ENCODE results near the gene IL1RN. TPM values are rescaled to one million over a fixed set of nuclear protein-coding genes. Genes with fewer than 3 reads are reported as not detected.

IL1RN gene
- total and polyA plus RNA-seq, 2 of the 13 experiments (the other 11 are each of a cell fraction or from before 2014, with no cell fraction given) = 21.2 to 101 TPM

- TF ChIP-seq ETV6 (CRISPR knock-in tag; conservative IDR thresholded peaks at IDR 0.05) = no peak; the same call in 1 of the 2 replicates
- no peak for TF ChIP-seq FOXP4 (CRISPR knock-in tag; IDR thresholded peaks at IDR 0.05)
- TF ChIP-seq REPIN1 (CRISPR knock-in tag; IDR thresholded peaks at IDR 0.05; ENCODE audit: borderline replicate concordance, low read depth) = no peak
- no peak for TF ChIP-seq CEBPG (CRISPR knock-in tag; IDR thresholded peaks at IDR 0.05)
- TF ChIP-seq SKIL (CRISPR knock-in tag; IDR thresholded peaks at IDR 0.05; ENCODE audit: borderline replicate concordance) = no peak
- TF ChIP-seq MIER3 (CRISPR knock-in tag; IDR thresholded peaks at IDR 0.05; ENCODE audit: borderline replicate concordance) = no peak
- no peak for TF ChIP-seq ZFP62 (CRISPR knock-in tag; IDR thresholded peaks at IDR 0.05)
- TF ChIP-seq NCOR1 (IDR thresholded peaks at IDR 0.05; ENCODE audit: borderline replicate concordance, low read length) = no peak
- no peak for TF ChIP-seq ZNF503 (CRISPR knock-in tag; IDR thresholded peaks at IDR 0.05)
- TF ChIP-seq GLI4 (CRISPR knock-in tag; IDR thresholded peaks at IDR 0.05; ENCODE audit: borderline replicate concordance) = 0 out of 2 replicates have a peak, but pooled peaks have one; percentile 40
- no peak for TF ChIP-seq CREBL2 (CRISPR knock-in tag; IDR thresholded peaks at IDR 0.05; ENCODE audit: borderline replicate concordance)
- TF ChIP-seq ZNF740 (CRISPR knock-in tag; IDR thresholded peaks at IDR 0.05) = no peak
- no peak for TF ChIP-seq ZNF512B (CRISPR knock-in tag; IDR thresholded peaks at IDR 0.05; ENCODE audit: borderline replicate concordance)
- TF ChIP-seq ZNF143 (CRISPR knock-in tag; IDR thresholded peaks at IDR 0.05) = no peak
- TF ChIP-seq ZNF770 (CRISPR knock-in tag; IDR thresholded peaks at IDR 0.05) = no peak; the same call in 1 of the 2 replicates
- TF ChIP-seq ZNF678 (CRISPR knock-in tag; IDR thresholded peaks at IDR 0.05) = 0 out of 2 replicates have a peak, but pooled peaks have one; percentile 59
Observed at GRCh38 chr2:113127646-113128570, 510 bp downstream of the IL1RN start (continued).
